ELF-1 (cell line): ENCODE measurements around the gene RFLNA.
A peak's percentile ranks its signal among the peaks of the same experiment; 100 is the strongest.
"Not testable (repeated sequence)": the region's sequence is repeated elsewhere in the genome, so short reads cannot be mapped to it uniquely, and the experiment has no call there.

Experiments
- DNase-seq: peaks from one replicate; pipeline ENCODE4 v3.0.0-alpha.2; 2016; ENCODE audit warnings: low read depth, low spot score

Gene RFLNA

DNA sequence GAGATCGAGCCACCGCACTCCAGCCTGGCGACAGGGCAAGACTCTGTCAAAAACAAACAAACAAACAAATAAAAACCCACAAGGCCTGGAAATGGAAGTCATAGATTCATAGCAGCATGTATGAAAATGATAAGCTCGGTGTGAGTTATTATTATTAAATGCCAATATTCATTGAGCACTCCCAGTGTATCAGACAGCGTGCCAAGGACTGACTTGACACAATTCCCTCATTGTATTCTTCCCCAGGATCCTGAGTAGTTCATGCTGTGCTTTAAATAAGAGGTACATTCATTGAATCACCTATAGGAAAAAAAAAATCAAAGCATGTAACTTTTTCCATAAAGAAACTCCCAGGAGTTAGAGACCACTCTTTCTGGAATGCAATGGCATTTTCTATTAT, 12.6 kb upstream of the RFLNA start:
- no peak for DNase-seq

GRCh38 chr12:124283326-124283725, 11.6 kb upstream of the RFLNA start:
- no peak for DNase-seq

DNA sequence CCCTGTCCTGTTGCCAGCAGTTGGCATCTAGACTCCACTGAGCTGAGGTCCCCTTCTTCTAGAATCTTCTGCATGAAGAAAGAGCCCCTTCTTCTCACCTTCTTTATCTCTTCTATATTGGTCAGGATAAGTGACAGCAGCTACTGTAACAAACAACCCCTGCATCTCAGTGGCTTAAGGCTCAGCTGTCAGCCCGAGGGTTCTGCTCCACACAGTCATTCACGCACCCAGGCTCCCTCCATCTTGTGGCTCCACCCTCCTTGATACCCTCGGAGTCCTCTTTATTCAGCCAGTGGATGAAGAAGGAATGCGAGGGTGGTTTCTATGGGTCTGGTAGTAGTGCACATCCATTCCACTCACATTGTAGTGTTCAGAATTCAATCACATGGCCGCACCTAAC, 10.5 kb upstream of the RFLNA start:
- no peak for DNase-seq

GRCh38 chr12:124286414-124286813, 8.5 kb upstream of the RFLNA start:
- DNase-seq, result no peak

DNA sequence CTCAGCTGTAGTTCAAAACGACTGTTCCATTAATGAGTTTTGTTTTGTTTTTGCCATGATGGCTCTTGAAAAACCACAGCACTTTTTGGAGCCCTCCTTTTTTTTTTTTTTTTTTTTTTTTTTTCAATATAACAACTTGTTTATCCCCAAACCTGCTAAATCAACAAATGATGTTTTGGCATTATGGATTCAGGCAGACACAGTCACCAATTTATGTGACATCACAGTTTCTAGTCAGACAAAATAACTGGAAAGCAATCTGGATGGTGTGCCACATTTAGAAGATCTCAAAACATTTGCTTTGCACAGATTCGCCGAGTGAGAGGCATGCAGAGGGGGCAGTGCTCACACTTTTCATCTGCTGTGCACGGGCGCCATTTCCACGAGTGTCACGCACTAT, 7.9 kb upstream of the RFLNA start:
- no peak for DNase-seq

DNA sequence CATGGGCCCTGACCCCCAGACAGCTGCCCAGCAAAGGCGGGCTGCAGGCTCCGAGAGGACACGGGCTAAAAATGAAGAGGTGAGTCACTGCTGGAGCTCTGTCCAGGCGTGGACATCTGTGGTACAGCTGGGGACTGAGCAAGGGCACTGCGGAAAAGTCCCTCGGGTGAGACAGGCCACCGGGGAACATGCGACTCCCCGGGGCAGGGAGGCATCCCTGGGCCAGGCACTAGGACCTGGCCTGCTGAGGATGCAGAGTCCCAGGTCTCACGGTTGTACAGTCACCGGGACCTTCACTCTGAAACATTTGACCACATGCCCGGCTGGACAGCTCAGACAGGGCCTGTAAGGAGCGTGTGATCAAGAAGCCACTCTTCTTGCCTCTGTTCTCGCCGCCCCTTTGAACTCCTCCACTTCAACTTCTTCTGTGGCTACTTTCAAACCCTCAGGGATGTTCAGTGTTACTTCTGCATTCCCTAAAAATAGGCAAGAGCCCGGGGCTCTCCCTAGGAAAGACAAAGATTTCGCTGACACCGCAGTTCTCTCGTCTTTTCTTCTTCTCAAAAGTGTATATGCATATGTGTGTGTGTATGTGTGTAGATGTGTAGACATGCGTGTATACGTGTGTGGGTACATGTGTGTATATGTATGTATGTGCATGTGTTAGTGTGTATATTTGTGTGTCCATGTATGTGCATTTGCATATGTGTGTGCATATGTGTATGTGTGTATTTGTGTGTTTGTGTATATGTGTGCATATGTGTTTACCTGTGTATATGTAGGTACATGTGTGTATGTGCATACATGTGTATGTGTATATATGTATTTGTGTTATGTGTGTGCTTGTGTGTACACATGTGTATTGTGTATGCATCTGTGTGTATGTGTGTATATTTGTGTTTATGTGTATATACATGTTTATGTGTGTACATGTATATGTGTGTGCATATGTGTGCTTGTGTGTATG, 5.0 kb upstream of the RFLNA start:
- DNase-seq, result peak; percentile 65

- DNase-seq, result no peak
Observed at GRCh38 chr12:124292385-124292784, 2.5 kb upstream of the RFLNA start.

DNA sequence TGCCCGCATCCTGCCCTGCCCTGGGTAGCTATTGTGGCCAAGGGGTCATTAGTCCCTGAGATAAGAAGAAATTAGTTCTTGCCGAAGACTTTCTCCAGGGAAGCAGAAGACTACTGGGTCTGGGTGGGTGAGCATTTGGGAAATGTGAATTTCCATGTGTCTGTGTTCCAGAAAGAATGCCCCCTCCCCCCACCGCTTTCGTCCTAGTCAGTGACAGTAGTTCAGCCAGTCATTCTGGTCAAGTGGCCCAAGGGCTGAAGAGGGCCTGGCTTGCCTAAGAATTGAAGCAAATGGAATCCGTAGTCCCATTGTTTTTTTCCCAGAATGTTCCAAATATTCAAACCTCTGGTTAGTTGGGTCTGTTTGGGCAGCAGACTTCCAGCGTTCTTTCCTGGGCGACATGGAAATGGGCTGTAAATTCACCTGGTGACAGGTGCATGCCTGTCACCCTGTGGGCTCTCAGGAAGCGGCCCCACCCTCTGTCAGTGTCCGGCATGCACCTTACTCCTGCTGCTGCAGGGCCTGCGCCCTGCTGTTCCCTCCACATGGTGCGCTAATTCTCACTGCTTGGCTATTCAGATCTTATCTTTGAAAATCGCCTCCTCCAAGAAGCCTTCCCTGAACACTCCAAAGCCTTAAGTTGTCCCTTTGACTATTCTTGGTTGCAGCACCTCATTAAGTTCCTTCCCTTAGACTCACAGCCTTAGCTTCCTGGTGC, 1.4 kb upstream of the RFLNA start:
- peak; percentile 89 for DNase-seq

DNA sequence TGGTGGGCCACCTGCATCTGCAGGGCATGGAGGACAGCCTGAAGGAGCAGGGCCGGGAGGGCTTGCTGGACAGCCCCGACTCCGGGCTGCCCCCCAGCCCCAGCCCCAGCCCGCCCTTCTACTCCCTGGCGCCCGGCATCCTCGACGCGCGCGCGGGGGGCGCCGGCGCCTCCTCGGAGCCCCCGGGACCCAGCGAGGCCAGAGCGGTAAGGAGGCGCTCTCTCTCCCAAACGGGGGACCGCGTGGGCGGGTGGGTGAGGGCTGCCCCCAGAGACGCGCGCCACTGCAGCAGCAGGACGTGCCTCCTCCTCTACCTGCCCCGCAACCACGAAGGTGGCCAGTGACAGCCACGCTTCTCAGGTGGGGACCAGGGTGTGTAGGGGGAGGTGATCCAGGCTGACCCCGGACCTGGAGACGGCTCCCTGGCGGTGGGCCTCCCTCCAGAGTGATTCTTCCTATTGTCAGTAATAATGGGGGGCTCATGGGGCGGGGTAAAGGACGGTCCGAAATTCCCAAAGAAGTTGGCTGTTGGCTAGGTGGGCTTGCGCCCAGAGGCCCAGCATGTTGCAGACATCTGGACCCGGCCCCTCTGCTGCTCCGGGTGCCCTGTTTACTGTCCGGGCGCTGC, 652 bp downstream of the RFLNA start:
- DNase-seq, result no peak

GRCh38 chr12:124296295-124296915, 1.5 kb downstream of the RFLNA start:
- DNase-seq, result peak; percentile 27

DNA sequence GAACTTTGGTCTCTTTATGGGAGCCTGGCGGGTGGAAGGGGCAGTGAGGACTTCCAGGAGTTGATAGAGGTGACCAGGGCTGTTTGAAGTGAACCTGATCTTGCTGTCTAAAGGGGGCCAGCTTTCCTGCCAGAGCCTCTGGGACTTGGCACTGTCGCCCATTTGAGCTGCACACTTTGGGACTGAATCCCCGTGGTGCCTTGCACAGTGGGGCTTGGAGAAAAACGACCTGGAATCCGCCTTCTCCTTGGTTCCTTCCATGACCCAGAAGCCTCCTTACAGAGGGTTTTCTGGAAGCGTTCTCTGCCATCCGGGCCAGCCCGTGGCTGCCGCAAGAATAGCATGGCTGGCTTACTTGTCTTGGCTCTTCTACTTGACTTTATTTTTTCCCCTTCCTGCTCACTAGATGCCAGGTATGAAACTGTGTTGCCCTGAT, 2.0 kb downstream of the RFLNA start:
- DNase-seq, result no peak

DNA sequence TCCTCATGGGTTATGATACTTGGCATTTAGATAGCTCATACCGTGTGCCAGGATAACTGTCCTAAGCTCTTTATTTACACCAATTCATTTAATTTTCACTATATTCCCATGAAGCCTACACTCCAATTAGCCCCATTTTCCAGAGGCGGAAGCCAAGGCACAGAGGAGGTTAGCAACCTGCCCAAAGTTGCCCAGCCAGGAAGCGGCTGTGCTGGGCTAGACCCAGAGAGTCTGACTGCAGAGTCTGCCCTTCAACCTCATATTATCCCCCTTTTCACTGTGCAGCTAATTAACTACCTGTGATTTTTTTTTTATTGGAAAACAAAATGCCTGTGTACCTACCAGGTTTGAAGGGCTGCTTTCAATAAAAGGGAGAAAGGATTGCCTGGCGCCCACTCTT, 2.5 kb downstream of the RFLNA start:
- DNase-seq, result no peak

- DNase-seq, result no peak
Observed at GRCh38 chr12:124297856-124298255, 3.0 kb downstream of the RFLNA start.

- no peak for DNase-seq
Observed at GRCh38 chr12:124298685-124299410, 4.0 kb downstream of the RFLNA start.

DNA sequence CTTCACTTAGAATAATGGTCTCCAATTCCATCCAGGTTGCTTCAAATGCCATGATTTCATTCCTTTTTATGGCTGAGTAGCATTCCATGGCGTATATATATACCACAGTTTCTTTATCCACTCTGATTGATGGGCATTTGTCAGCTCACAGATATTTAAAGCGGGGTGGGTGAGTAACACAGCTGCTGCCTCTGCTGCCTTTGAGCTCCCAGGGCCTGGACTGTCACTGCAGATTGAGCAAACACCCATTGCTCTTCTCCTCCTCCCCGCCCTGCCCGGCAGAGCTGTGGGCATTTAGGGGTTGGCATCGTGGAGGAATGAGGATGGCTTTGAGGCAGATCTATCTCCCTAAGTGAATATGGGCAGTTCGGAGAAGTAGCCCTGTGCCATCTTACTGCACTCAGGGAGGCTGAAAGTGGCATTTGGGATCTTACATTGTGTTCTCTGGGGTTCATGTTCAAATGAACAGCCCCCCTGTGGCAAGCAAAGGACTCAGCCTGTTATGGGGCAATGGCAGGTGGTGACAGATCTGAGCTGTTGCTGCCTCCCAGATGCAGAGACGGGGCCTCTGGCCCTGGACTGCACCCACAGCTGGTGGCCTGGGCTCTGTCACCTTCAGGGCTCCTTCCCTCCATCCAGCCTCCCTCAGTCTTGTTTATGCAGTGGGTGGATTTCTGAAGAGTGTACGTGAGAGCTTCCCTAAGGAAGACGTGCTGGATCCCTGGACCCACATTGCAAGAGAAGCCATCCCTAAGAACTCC, 4.9 kb downstream of the RFLNA start:
- DNase-seq, result no peak

DNA sequence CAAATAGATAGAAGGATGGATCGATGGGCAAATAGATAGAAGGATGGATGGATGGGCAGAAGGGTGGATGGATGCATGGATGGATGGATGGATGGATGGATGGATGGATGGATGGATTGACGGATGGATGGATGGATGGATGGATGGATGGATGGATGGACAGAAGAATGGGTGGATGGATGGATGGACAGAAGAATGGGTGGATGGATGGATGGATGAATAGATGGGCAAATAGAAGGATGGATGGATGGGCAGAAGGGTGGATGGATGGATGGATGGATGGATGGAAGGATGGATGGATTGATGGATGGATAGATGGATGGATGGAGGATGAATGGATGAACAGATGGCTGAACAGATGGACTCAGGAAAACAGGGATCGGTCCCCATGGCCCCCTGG, 5.8 kb downstream of the RFLNA start:
- DNase-seq, result not testable (repeated sequence)

- DNase-seq, result no peak
Observed at GRCh38 chr12:124301084-124301654, 6.3 kb downstream of the RFLNA start.

DNA sequence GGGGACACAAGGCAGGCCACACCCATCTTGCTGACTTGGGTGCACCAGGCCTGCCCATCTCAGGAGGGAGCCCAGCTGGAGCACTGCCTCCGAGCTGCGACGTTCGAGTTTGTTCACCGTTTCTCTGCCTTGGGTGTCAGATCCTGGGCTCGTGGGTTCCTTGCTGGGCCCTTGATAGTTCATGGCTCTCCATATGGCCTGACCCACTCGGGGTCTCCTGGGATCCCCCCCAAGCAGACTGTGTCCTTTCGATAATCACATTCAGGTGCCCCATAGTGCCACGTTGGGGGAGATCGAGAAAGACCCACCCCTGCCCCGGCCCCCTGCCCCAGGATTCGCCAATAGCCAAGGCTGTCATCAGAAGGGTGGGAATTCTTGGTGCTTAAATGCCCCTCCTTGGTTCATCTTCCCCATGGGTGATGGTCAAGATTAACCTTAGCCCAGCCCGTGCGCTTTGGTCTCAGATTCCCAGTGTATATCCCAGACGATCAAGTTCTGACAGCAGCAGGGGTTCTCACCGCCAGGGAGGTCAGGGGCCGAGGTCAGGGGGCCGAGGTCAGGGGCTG, 7.4 kb downstream of the RFLNA start:
- no peak for DNase-seq

GRCh38 chr12:124302807-124303578, 8.1 kb downstream of the RFLNA start:
- no peak for DNase-seq
